Suprapubic skin (tissue), 4 donors: ENCODE data around the gene ST8SIA4. TPM values are rescaled to one million over a fixed set of nuclear protein-coding genes. Genes with fewer than 3 reads are reported as not detected.

ENCODE experiments used
- DNase-seq, 2 donors: peaks; one replicate each; pipeline ENCODE4 v3.0.0-alpha.2; 2019; ENCODE audit warnings: low spot score in 2 of 2
- H3K27ac ChIP-seq: fragments of 200-600 bp; sonication (generic); one replicate; pipeline ENCODE4 v1.5.1; 2019
- H3K27me3 ChIP-seq: fragments of 200-600 bp; sonication (generic); one replicate; pipeline ENCODE4 v1.5.1; 2019
- H3K36me3 ChIP-seq: fragments of 200-600 bp; sonication (generic); one replicate; pipeline ENCODE4 v1.5.1; 2019
- H3K4me1 ChIP-seq: fragments of 200-600 bp; sonication (generic); one replicate; pipeline ENCODE4 v1.5.1; 2019
- H3K4me3 ChIP-seq: fragments of 200-600 bp; sonication (generic); one replicate; pipeline ENCODE4 v1.5.1; 2019; ENCODE audit warnings: mild to moderate bottlenecking
- H3K9me3 ChIP-seq: fragments of 200-600 bp; sonication (generic); one replicate; pipeline ENCODE4 v1.5.1; 2019
- CTCF ChIP-seq, 2 donors: fragments of 200-600 bp in 1 of 2; fragments of 450-650 bp in 1 of 2; sonication (generic) in 1 of 2; IDR thresholded peaks; one replicate each; pipeline ENCODE4 v1.5.1; 2016 to 2019; ENCODE audit warnings: antibody characterized with exemption in 2 of 2, mild to moderate bottlenecking in 1 of 2, moderate library complexity in 1 of 2
- EP300 ChIP-seq: sonication (generic); formaldehyde crosslinking; IDR thresholded peaks from one replicate; pipeline ENCODE4 v1.6.1; 2017; ENCODE audit warnings: antibody characterized with exemption
- POLR2A ChIP-seq, 2 donors: fragments of 450-650 bp; IDR thresholded peaks; one replicate each; pipeline ENCODE4 v1.6.1; 2017; ENCODE audit warnings: antibody characterized with exemption in 2 of 2, mild to moderate bottlenecking in 2 of 2, moderate library complexity in 2 of 2
- POLR2AphosphoS5 ChIP-seq, 3 donors: sonication (generic); formaldehyde crosslinking; IDR thresholded peaks; one replicate each; pipeline ENCODE4 v1.6.1; 2017; ENCODE audit warnings: antibody characterized with exemption in 3 of 3
- WGBS: methylation state at CpG from one replicate; pipeline ENCODE4 v1.1.5; 2018; 5-methylcytosine and 5-hydroxymethylcytosine counted together
- total RNA-seq, 4 donors: library from RNA; depleted of rRNA; stranded (reverse); fragments of >200 nt; gene quantifications; one replicate each; pipeline ENCODE4 v1.1.0, GENCODE V29; 2016

The ST8SIA4 gene
- total RNA-seq, 4 donors from 2014 or later = 0.44 to 2.3 (median 0.82) TPM

GRCh38 chr5:100824635-100825034, 78.4 kb downstream of the ST8SIA4 start:
- Histone ChIP-seq H3K9me3 (no peaks in the 10 kb centered on the region), H3K27me3 (no peaks in the 10 kb centered on the region), H3K4me3 (no peak overlapping the region), H3K4me1 (peaks cover 15% of the 10 kb centered on the region), H3K27ac (no peak overlapping the region), H3K36me3 (no peaks in the 10 kb centered on the region)
- no peak for DNase-seq
- TF ChIP-seq EP300 = no peak

- Histone ChIP-seq H3K36me3 (no peaks in the 10 kb centered on the region), H3K4me1 (peaks cover 15% of the 10 kb centered on the region), H3K9me3 (no peaks in the 10 kb centered on the region), H3K27ac (no peak overlapping the region), H3K27me3 (no peaks in the 10 kb centered on the region), H3K4me3 (no peak overlapping the region)
- 86% methylated on average over 2 of the region's 2 CpGs for WGBS
- no peak for DNase-seq
- TF ChIP-seq EP300 (no peak), CTCF (IDR thresholded peaks at IDR 0.05) (no peak), POLR2A (IDR thresholded peaks at IDR 0.05) (no peak), POLR2AphosphoS5 (IDR thresholded peaks at IDR 0.05) (no peak)
Measured at GRCh38 chr5:100823812-100824211, 79.3 kb downstream of the ST8SIA4 start.

- Histone ChIP-seq H3K36me3 (no peaks in the 10 kb centered on the region), H3K27ac (no peak overlapping the region), H3K27me3 (no peaks in the 10 kb centered on the region), H3K4me1 (peaks cover 4% of the 10 kb centered on the region), H3K9me3 (no peaks in the 10 kb centered on the region), H3K4me3 (no peak overlapping the region)
- 100% methylated on average over 1 of the region's 1 CpG for whole genome bisulfite sequencing
- no peak for DNase-seq
- no peak for TF ChIP-seq POLR2AphosphoS5 (IDR thresholded peaks at IDR 0.05)
- TF ChIP-seq POLR2A (IDR thresholded peaks at IDR 0.05) = no peak
- TF ChIP-seq CTCF (IDR thresholded peaks at IDR 0.05) = no peak
- TF ChIP-seq EP300 = no peak
Measured at GRCh38 chr5:100821751-100822150, 81.3 kb downstream of the ST8SIA4 start.

GRCh38 chr5:100818340-100818739, 84.7 kb downstream of the ST8SIA4 start:
- Histone ChIP-seq H3K4me3 (no peak overlapping the region), H3K9me3 (no peaks in the 10 kb centered on the region), H3K4me1 (no peaks in the 10 kb centered on the region), H3K27me3 (no peaks in the 10 kb centered on the region), H3K36me3 (no peaks in the 10 kb centered on the region), H3K27ac (no peak overlapping the region)
- DNase-seq = no peak
- no peak for TF ChIP-seq POLR2A (IDR thresholded peaks at IDR 0.05)
- no peak for TF ChIP-seq POLR2AphosphoS5 (IDR thresholded peaks at IDR 0.05)
- TF ChIP-seq CTCF (IDR thresholded peaks at IDR 0.05) = no peak
- no peak for TF ChIP-seq EP300

GRCh38 chr5:100803397-100803796, 99.7 kb downstream of the ST8SIA4 start:
- Histone ChIP-seq H3K36me3 (no peaks in the 10 kb centered on the region), H3K4me3 (no peak overlapping the region), H3K4me1 (no peaks in the 10 kb centered on the region), H3K27ac (no peak overlapping the region), H3K27me3 (no peaks in the 10 kb centered on the region), H3K9me3 (no peaks in the 10 kb centered on the region)
- DNase-seq = no peak
- no peak for TF ChIP-seq POLR2A (IDR thresholded peaks at IDR 0.05)
- WGBS = 75% methylated on average over 2 of the region's 2 CpGs

DNA sequence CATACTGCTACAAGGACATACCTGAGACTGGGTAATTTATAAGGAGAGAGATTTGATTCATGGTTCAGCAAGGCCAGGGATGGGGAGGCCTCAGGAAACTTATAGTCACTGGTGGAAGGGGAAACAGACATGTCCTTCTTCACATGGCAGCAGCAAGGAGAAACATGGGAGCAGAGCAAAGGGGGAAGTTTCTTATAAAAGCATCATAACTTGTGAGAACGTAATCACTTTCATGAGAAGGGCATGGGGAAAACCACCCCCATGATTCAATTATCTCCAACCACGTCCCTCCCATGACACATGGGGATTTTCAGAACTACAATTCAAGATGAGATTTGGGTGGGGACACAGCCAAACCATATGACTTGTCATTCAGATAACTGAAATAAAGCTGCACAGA, 100.9 kb downstream of the ST8SIA4 start:
- H3K4me3 ChIP-seq = no peak overlapping the region
- no peaks in the 10 kb centered on the region for H3K36me3 ChIP-seq
- H3K27me3 ChIP-seq = no peaks in the 10 kb centered on the region
- DNase-seq = no peak
- no peak for TF ChIP-seq CTCF (IDR thresholded peaks at IDR 0.05)
- no peak for TF ChIP-seq EP300
- no peak for TF ChIP-seq POLR2A (IDR thresholded peaks at IDR 0.05)
- no peak for TF ChIP-seq POLR2AphosphoS5 (IDR thresholded peaks at IDR 0.05)
- no peaks in the 10 kb centered on the region for H3K9me3 ChIP-seq
- no peaks in the 10 kb centered on the region for H3K4me1 ChIP-seq
- H3K27ac ChIP-seq = no peak overlapping the region
- WGBS = 87% methylated on average over 2 of the region's 2 CpGs
